LHCN-M2 (cell line): ENCODE measurements around the gene CHI3L2. TPM values are rescaled to one million over a fixed set of nuclear protein-coding genes. Genes with fewer than 3 reads are reported as not detected.
"Not testable (repeated sequence)": the region's sequence is repeated elsewhere in the genome, so short reads cannot be mapped to it uniquely, and the experiment has no call there.

Source experiments
- DNase-seq: peaks from one replicate; pipeline ENCODE4 v3.0.0-alpha.2; 2012; ENCODE audit warnings: low read depth
- total RNA-seq: library from RNA; depleted of rRNA; stranded (reverse); fragments of >200 nt; gene quantifications from 2 replicates; pipeline ENCODE4 v1.2.3, GENCODE V29; 2014

Gene CHI3L2
- total RNA-seq, 1 experiment from 2014 or later, result 2.2 TPM

DNA sequence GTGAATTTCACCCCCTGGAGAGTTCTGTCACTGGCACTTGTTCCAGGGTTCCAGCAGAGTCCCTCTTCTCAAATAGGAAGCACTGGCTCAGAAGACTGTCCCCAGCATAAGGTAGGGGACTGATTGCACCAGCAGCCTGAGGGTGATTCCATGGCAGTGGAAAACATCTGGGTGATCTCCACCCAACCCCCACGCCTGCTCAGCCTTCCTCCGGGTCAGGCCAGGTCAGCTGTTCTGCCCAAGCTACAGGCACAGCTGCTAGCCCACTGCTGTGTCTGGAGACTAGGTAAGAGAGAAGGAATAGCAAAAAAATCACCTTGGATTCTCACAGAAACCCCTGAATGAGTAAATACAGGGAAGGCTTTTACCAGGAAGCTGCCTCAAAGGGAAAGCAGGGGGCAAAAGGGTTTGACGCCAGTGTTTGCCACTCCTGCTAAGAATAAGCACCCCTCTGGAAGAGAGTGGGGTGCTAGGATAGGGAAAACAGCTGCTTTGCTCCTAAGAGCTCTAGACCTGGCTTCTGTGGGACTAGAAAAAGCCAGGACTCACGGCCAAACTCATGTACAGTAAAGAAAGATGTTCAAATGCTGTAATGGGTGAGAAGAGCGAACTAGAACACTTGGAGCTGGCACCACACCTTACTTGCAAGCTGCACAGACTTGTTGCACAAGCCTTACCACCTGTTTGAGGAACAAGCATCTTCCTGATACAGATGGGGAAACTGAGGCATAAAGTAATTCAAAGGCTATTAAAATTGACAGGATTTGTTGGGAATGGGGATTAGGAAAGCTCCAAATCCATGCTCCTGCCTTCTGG, 26.0 kb upstream of the CHI3L2 start:
- DNase-seq, result no peak

DNA sequence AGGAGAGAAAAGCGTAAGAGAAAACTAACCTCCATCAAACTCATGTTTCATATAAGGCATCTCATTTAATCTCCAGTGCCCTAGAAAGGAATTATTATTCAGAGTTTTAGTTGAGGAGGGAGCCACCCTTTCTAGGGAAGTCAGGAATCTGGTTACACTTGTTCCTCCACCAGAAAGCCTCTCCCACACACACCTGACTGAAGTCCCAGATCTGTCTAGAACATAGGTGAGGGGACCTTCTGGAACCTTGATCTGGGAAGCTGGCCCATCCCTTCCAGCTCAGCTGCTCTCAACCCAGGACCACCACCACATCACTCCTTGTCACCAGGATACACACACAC, 25.2 kb upstream of the CHI3L2 start:
- no peak for DNase-seq

DNA sequence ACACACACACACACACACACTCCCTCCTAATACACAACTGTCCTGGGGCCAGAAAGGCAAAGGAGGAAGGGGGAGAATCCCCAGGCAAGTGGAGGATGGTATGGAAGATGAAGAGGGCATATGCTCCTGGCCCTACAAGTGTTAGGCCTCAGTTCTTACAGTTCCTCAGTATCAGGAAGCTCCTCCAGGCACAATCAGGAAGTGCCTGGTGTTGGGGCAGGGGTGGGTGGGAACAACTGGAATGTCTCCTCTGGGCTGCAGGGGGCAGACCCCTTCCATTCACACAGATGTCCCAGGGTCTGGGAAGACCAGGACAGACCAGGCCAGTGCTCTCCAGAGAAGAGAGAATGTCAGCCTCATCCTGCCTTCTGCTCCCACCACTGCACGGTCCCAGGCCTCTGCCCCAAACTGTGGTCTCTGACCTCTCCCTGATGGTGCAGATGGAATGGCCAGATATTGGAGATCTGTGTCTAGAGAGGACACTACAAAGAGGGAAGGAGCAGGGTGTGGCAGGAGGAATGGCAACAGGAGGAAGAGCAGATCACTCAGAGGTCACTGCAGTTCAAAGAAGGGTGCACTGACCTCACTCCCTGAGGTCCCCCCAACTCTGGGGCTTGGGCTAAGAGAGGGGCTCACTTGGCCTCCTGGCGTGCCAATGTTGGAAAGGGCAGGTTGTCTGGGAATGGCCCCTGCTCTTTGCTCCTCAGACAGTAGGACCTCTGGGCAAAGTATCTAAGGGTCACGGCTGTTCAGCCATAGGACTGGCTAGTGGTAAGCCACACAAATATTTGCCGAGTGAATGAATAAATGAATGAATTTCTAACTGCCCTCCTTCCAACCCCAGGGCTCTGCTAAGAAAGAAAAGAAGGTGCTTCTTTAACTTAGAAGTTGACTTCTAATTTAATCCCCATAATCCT, 24.5 kb upstream of the CHI3L2 start:
- no peak for DNase-seq

DNA sequence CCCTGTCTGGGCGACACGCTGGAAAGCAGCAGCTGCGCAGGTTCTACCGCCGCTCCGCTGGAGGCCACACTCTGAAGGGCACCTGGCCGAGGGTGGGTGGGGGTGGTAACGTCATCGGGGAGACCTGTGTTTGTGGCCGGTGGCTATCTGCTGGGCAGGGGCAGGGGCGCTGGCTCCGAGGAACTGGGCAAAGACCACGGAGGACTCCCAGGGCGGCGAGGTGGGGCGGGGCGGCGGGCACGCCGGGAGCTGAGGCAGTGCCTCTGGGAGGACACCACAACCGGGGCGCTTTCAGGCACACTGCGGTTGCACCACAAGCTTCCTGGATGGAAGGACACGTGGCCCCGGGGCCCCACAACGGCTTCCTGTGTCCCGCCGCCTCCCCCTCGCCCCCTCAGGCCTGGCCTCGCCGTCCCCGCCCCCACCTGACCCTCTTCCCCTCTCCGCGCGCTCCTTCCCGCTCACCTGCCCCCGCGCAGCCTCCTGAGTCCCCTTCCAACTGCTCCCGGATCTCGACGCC, 23.8 kb upstream of the CHI3L2 start:
- no peak for DNase-seq

DNA sequence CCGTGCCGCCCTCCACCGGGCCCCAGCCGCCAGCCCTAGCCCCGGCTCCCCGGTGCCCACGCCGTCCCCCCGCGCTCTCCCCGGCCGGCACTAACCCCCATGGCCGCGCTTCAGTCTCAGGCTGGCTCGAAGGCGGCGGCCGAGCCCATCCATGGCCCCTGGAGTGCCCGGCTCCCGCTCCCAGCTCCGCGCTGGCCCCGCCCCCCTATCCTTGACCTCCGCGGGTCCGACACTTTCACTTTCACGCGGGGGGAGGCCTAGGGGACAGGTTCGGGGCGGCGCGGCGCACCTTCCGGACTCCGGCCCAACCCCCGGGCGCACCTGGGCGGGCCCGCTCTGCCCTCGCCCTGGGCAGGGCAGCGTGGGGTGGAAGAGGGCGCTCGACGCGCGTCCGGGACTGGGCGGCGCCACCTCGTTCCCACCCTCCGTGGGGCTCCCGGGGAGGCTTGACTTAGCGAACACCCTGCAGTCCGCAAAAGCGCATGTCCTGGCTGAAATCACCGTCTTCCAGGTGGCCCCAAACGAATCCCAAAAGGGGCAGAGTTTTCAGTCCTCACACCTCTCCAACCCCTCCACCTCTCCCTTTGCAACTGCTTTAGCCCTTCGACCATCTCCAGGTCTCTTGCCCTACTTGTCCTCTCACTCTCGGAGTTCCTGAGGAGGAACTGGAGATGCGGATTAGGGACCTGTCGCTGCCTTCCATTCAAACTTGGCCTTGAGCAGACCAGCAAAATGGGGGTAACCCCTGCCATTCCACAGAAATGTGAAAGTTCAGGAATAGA, 23.1 kb upstream of the CHI3L2 start:
- no peak for DNase-seq

DNA sequence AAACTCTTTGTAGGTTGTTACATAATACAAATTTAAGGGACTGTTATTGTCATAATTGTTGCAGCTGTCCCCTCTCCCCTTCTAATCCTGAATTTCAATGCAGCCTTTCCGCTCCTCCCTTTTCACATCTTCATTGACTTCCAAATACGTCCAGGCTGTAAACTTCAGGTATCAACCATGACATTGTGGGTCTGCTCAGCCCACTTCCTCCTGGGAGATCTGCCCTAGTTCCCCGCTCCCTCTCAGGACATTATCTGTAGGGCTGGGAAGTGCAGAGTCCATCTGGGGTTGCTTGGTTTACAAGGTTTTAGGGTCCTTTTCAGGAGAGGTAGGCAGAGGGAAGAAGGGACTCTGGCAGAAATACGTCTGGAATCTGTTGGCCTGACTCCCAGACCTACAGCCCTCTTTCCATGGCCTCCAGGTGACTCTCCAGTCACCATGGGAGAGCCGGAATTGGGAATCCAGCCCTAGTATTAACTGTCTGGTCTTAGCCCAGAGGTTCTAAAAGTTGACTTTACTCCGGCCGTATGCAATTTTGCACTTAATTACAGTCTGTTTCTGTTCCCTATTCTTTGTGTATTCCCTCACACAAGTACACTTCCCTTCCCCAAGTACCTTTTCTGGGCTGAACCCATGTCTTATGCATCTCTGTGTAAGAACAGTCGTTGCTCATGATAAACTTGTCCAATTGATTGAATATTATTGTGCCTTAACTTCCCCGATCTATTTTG, 22.4 kb upstream of the CHI3L2 start:
- DNase-seq, result no peak

DNA sequence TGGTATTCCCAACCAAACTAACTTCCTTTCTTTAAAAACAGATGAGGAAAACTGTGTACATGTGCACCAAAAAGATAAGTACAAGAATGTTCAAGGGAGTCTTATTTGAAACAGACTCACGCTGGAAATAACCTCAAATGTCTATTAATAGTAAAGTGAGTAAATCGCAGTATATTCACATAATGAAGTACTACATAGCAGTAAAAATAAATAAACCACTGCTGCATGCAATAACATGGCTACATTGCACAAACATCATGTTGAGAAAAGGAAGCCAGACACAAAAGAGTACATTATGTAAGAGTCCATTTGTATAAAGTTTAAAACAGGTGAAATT, 21.8 kb upstream of the CHI3L2 start:
- DNase-seq, result no peak

DNA sequence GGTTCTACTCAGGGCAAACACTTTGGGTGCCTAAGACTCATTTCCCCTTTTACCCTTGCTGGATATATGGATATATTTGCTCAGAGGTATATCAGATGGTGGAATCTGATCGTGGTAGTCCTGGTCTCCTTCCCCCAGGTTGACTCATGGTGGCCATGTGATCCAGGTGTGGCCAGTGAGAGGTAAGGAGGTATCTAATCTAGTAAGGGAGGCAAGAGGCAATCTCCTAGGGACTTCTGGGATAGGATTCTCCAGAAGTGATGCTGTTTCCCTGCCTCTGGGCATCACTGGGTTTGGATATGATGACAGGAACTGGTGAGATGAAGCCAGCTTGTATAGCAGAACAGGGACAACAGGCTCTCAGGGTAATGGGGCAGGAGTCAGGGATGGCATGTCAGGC, 18.6 kb upstream of the CHI3L2 start:
- no peak for DNase-seq

DNA sequence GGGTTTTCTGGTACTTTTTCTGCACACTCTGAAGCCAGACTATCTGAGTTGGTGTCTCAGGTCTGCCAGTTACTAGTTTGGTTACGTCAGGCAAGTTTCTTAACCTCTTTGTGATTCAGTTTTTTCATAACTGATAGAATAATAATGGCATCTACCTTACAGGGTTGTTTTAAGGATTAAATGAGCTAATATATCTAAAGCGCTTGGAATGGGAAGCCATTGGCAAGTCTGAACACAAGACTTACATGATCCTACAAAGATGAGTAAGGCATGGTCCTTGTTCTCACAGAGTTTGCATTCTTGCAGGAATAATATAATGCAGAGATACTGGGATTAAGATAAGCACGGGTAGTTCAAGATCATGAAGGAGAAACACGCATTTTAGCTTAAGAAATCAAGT, 17.9 kb upstream of the CHI3L2 start:
- DNase-seq, result no peak

DNA sequence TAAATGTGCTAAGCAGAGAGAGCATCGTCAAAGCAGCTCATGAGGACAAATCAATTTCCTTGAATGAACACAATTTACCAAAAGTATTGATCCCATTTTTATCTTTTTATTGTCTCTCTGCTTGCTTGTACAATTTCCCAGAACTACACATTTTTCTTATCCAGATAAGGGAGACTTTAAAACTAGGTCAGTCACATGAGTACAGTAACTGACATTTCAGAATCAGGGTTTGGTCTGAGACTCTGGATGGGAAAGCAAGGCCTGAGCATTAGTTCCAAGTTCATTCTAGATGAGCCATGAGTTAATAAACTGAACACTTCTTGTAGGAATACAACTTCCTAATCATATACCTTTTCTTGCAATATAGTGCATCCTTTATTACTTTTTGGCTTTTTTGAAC, 15.6 kb upstream of the CHI3L2 start:
- no peak for DNase-seq

DNA sequence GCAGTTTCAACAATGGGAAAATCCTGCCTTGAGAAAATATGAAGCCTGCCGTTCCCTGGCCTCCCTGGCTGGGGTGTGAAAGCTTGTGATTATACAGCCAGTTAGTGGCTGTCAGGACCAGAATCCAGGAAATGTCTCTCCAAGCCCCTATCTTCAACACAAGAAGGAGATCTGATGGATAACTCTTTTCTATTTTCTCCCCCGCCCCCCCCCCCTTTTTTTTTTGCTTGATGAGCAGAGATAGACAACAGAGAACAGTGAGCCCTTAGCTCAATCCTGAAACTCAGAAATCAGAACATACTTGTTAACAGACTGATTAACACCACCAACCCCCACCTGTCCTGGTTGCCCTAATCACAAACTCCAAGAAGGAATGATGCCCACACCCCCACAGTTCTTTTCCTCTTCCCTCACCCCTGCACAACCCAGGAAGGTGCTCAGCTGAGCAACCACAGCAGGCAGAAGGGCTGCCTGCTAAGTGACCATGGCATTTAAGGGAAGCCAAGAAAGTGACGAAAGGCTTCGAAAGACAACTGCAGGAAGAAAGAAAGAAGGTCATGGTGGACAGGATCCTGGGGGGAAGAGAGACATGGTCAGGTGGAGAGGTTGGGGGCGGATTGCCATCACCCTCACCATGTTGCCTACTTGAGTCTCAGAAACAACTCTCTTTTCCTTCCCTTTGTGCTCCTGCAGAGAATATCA, 14.7 kb upstream of the CHI3L2 start:
- DNase-seq, result no peak

DNA sequence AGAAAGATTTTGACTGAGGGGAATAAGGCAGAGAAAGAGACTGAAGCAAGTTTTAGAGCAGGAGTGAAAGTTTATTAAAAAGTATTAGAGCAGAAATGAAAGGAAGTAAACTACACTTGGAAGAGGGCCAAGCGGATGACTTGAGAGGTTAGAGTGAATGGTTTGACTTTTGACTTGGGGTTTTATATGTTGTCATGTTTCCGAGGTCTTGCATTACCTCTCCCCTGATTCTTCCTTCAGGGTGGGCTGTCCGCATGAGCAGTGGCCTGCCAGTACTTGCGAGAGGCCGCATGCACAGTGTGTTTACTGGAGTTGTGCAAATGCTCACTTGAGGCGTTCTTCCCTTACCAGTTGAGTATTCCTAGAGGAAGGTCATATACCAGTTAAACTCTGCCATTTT, 14.1 kb upstream of the CHI3L2 start:
- DNase-seq, result no peak

DNA sequence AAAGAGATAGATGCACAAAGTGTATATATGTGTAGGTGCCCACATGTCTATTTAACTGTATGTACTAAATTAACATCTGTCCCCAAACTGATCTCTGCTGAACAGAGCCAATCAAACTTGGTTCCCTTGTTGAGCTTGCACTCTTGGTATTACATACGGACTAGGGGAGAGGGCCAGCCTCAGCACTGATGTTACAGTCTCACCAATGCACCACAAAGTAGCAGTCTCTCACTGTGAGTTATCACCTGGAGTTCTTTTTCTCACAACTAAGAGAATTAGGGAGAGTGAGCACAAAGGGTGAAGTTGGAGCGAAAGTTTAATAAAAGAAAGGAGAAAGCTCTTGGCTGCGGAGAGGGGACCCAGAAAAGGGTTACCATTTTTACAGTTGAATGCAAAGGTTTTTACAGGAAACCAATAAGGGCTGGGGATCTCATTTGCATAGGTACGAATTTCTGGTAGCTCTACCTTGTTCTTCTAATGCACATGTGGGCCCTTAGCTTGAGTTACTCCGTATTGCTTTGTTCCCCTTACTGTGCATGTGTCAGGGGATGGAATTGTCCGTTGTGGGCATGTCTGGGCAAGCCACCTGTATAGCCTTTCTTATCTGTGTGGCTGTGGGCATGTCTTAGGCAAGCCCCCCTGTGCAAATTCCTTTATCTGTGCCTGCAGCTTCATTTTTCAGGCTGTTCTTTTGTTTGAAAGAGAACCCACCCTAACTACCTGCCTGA, 13.3 kb upstream of the CHI3L2 start:
- no peak for DNase-seq

DNA sequence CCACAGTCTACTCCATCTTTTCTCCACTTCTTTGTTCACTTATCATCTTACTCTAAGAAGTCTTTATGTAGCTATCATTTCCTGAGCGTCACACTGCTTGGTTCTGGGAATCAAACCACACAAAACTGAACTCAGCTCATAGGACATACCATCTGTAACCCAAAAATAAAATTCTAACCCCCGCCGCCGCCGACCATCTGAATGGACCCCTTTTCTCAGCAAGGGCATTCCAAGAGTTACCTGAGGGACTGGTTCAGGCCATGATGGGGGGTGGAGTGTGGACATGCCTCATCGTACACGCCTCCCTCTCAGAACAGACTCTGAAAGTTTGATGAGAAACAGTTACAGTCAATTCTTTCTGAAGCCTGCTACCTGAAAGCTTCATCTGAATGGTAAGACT, 12.6 kb upstream of the CHI3L2 start:
- no peak for DNase-seq

DNA sequence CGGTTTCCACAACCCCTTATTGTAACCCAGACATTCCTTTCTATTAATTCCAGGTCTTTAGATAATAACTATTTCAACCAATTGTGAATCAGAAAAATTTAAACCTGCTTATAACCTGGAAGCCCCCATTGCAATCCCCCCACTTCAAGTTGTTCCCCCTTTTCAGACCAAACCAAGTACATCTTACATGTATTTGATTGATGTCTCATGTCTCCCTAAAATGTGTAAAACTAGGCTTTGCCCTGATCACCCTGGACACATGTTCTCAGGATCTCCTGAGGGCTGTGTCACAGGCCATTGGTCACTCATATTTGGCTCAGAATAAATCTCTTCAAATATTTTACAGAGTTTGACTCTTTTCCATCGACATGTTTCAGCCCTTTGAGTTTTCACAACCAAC, 12.2 kb upstream of the CHI3L2 start:
- not testable (repeated sequence) for DNase-seq

DNA sequence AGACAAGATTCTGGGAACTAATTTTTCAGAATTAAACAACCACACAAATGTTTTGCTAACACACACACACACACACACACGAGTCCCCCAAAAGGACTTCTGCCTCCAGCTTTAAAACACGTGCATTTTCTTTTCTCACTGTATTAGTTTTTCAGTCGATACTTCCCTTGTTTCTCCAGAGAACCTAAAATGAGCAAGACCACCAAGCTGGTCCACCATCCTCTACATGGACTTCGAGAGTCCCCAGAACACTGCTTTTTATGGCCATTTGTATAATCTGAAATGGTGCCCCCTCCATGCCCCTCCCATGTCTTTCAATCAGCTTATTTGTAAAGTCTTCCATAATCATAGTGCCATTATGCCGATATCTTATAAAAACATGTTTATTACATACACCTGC, 10.8 kb upstream of the CHI3L2 start:
- DNase-seq, result no peak

DNA sequence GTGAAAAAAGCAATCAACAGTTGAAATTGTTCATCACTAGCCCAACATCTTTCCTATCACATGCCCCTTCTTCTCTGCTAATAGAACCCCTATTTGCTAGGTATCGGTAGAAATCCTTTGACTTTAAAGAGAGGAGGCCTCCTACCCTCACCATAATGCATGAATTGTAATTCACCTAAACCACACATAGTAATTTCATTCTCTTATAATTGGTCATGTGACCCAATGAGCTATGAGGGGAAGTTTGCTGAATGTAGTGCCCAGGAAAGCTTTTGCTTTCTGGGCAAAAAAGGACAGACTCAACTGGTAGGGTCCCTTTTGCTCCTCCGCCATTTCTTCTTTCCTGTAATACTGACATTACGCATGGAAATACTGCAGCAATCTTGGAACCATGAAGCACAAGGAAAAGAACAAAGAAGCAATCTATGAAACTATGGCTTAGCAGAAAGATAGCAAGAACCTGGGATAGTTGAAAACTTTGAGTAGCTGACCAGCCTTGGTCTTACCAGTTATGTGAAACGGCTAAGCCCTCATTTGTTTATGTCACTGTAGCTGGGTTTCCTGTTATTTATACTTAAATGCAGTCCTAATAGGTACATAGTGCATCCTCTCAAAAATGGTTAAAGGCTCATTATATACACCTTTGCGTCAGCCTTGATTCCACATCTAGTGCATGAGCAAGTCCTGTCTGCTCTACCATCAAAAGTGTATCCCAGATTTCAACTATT, 10.2 kb upstream of the CHI3L2 start:
- DNase-seq, result no peak

DNA sequence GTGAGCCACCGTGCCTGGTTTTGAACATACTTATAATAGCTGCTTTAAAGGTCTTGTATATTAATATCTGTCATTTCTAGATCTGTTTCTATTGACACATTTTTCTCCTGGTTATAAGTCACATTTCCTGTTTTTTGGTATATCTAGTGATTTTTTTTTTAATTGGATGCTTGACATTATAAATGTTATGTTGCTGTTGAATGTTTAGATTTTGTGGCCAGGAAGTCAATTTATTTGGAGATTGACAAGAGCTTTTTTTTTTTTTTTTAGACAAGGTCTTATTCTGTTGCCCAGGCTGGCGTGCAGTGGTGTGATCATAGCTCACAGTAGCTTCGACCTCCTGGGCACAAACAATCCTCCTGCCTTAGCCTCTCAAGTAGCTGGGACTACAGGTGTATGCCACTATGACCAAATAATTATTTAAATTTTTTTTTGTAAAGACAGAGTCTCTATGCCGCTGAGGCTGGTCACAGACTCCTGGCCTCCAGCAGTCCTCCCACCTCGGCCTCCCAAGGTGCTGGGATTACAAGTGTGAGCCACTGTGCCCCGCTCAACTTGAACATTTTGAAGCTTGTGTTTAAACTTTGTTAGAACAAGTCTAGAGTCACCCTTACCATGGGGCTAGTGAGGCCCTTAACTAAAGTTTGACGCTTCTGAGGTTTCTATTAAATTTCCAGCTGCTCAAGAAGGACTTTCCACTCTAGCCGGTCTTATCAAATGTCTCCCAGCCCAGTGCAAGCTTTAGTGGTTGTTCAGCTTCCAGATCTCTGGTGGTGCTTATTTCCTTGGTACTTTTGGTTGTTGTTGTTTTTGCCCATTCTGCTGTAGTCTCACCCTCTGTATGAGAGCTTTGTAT, 8.6 kb upstream of the CHI3L2 start:
- DNase-seq, result no peak
